Neural cell (in vitro differentiated cells): ENCODE results near the gene RFX8. TPM values are rescaled to one million over a fixed set of nuclear protein-coding genes. Genes with fewer than 3 reads are reported as not detected.

ENCODE experiments used
- H2AFZ ChIP-seq: fragments of 200-600, 300-800 bp; sonication (generic), shearing (Covaris generic); 2 replicates; pipeline ENCODE4 v1.6.0; 2014; ENCODE audit warnings: low read depth, mild to moderate bottlenecking, antibody characterized with exemption, low read length, moderate library complexity
- H3F3A ChIP-seq: fragments of 200-600 bp; shearing (Covaris generic); 2 replicates; pipeline ENCODE4 v1.6.1; 2016; ENCODE audit warnings: mild to moderate bottlenecking, moderate library complexity, mixed read lengths, antibody characterized with exemption, low read length; ENCODE audit not compliant: insufficient read depth, poor library complexity, severe bottlenecking
- H3K27ac ChIP-seq: fragments of 200-600, 300-800 bp; sonication (generic), shearing (Covaris generic); 2 replicates; pipeline ENCODE4 v1.5.1; 2014; ENCODE audit warnings: mild to moderate bottlenecking, low read length, moderate library complexity
- H3K27me3 ChIP-seq: fragments of 300-800, 200-600 bp; sonication (generic), shearing (Covaris generic); 2 replicates; pipeline ENCODE4 v1.6.0; 2014; ENCODE audit warnings: mild to moderate bottlenecking, low read depth, low read length, moderate library complexity; ENCODE audit not compliant: insufficient read depth
- H3K36me3 ChIP-seq: fragments of 300-800, 200-600 bp; sonication (generic), shearing (Covaris generic); 2 replicates; pipeline ENCODE4 v1.5.1; 2014; ENCODE audit warnings: mild to moderate bottlenecking, antibody characterized with exemption, low read length, moderate library complexity; ENCODE audit not compliant: insufficient read depth
- H3K4me2 ChIP-seq: fragments of 300-800, 200-600 bp; sonication (generic), shearing (Covaris generic); 2 replicates; pipeline ENCODE4 v1.6.0; 2014; ENCODE audit warnings: mild to moderate bottlenecking, low read length
- H3K4me3 ChIP-seq: fragments of 300-800, 200-600 bp; sonication (generic), shearing (Covaris generic); 2 replicates; pipeline ENCODE4 v1.5.1; 2014; ENCODE audit warnings: mild to moderate bottlenecking, low read length, moderate library complexity
- H3K79me2 ChIP-seq: fragments of 200-600 bp; shearing (Covaris generic); replicated peaks from 2 replicates; pipeline ENCODE4 v1.6.0; 2014; ENCODE audit warnings: mild to moderate bottlenecking, low read length, moderate library complexity; ENCODE audit not compliant: insufficient read depth
- H3K9ac ChIP-seq: fragments of 300-800, 200-600 bp; sonication (generic), shearing (Covaris generic); 2 replicates; pipeline ENCODE4 v1.6.1; 2016; ENCODE audit warnings: mild to moderate bottlenecking, low read length, mixed read lengths
- H3K9me2 ChIP-seq: fragments of 200-600 bp; shearing (Covaris generic); 2 replicates; pipeline ENCODE4 v1.6.1; 2016; ENCODE audit warnings: mild to moderate bottlenecking, low read length, mixed read lengths; ENCODE audit not compliant: insufficient read depth
- H3K9me3 ChIP-seq: fragments of 200-600, 300-800 bp; sonication (generic), shearing (Covaris generic); 2 replicates; pipeline ENCODE4 v1.6.1; 2016; ENCODE audit warnings: mild to moderate bottlenecking, mixed run types, low read length, moderate library complexity, mixed read lengths
- H4K20me1 ChIP-seq: fragments of 200-600 bp; shearing (Covaris generic); 2 replicates; pipeline ENCODE4 v1.6.1; 2016; ENCODE audit warnings: mild to moderate bottlenecking, mixed run types; ENCODE audit not compliant: insufficient read depth
- CTCF ChIP-seq: fragments of 450-650 bp; IDR thresholded peaks from 2 replicates; pipeline ENCODE4 v1.5.1; 2014; ENCODE audit warnings: antibody characterized with exemption, mild to moderate bottlenecking, moderate library complexity; ENCODE audit not compliant: poor library complexity, severe bottlenecking
- EP300 ChIP-seq: fragments of 450-650 bp; conservative IDR thresholded peaks from 2 replicates; pipeline ENCODE4 v1.6.1; 2014; ENCODE audit warnings: antibody characterized with exemption, mild to moderate bottlenecking, moderate library complexity; ENCODE audit not compliant: poor library complexity, severe bottlenecking
- EZH2 ChIP-seq: fragments of 200-600, 300-800 bp; shearing (Covaris generic), sonication (generic); IDR thresholded peaks from 2 replicates; pipeline ENCODE4 v1.6.1; 2014; ENCODE audit warnings: antibody characterized with exemption, low read length, borderline replicate concordance, mild to moderate bottlenecking; ENCODE audit not compliant: insufficient read depth, poor library complexity, severe bottlenecking
- MXI1 ChIP-seq: fragments of 450-650 bp; conservative IDR thresholded peaks from 2 replicates; pipeline ENCODE4 v1.6.1; 2014; ENCODE audit warnings: antibody characterized with exemption, mild to moderate bottlenecking; ENCODE audit not compliant: poor library complexity, severe bottlenecking
- POLR2AphosphoS5 ChIP-seq: IDR thresholded peaks from 2 replicates; pipeline ENCODE4 v1.6.1; 2012
- RAD21 ChIP-seq: fragments of 450-650 bp; conservative IDR thresholded peaks from 2 replicates; pipeline ENCODE4 v1.6.1; 2014; ENCODE audit warnings: antibody characterized with exemption, mild to moderate bottlenecking, moderate library complexity
- REST ChIP-seq: IDR thresholded peaks from 2 replicates; pipeline ENCODE4 v1.6.1; 2012; ENCODE audit warnings: borderline replicate concordance
- SMC3 ChIP-seq: fragments of 450-650 bp; conservative IDR thresholded peaks from 2 replicates; pipeline ENCODE4 v1.6.1; 2014; ENCODE audit warnings: antibody characterized with exemption, mild to moderate bottlenecking, moderate library complexity; ENCODE audit not compliant: poor library complexity
- TAF1 ChIP-seq: IDR thresholded peaks from 2 replicates; pipeline ENCODE4 v1.6.1; 2012; ENCODE audit warnings: low read depth
- polyA plus RNA-seq: library from polyadenylated mRNA; depleted of rRNA; stranded (reverse); fragments of >200 nt; gene quantifications from 2 replicates; pipeline ENCODE4 v1.2.3, GENCODE V29; 2014

Gene RFX8
- polyA plus RNA-seq, 1 donor from 2014 or later: not detected

- no peaks in the 10 kb centered on the region for H3F3A ChIP-seq
- H3K9me3 ChIP-seq: no peaks in the 10 kb centered on the region
- no peaks in the 10 kb centered on the region for H3K79me2 ChIP-seq
- H3K4me3 ChIP-seq: no peak overlapping the region
- H3K4me2 ChIP-seq: no peak overlapping the region
- no peak overlapping the region for H2AFZ ChIP-seq
- H3K9ac ChIP-seq: no peak overlapping the region
- no peaks in the 10 kb centered on the region for H3K9me2 ChIP-seq
- H3K27ac ChIP-seq: no peak overlapping the region
- no peaks in the 10 kb centered on the region for H3K36me3 ChIP-seq
- H3K27me3 ChIP-seq: no peaks in the 10 kb centered on the region
- TF ChIP-seq SMC3 (no peak), RAD21 (no peak), TAF1 (no peak), POLR2AphosphoS5 (no peak), REST (no peak), MXI1 (no peak), EP300 (no peak)
- H4K20me1 ChIP-seq: no peaks in the 10 kb centered on the region
Observed at GRCh38 chr2:101430156-101430555, 44.8 kb downstream of the RFX8 start.

- no peaks in the 10 kb centered on the region for H3K9me2 ChIP-seq
- no peaks in the 10 kb centered on the region for H3F3A ChIP-seq
- no peaks in the 10 kb centered on the region for H3K36me3 ChIP-seq
- H3K27me3 ChIP-seq: no peaks in the 10 kb centered on the region
- no peak overlapping the region for H3K27ac ChIP-seq
- no peaks in the 10 kb centered on the region for H3K9me3 ChIP-seq
- H3K4me2 ChIP-seq: no peak overlapping the region
- no peaks in the 10 kb centered on the region for H3K79me2 ChIP-seq
- H4K20me1 ChIP-seq: no peaks in the 10 kb centered on the region
- H3K9ac ChIP-seq: no peak overlapping the region
- H3K4me3 ChIP-seq: no peak overlapping the region
- TF ChIP-seq MXI1: no peak
- TF ChIP-seq TAF1: no peak
- TF ChIP-seq SMC3: no peak
- TF ChIP-seq POLR2AphosphoS5: no peak
- TF ChIP-seq EZH2: no peak
- TF ChIP-seq EP300: no peak
- no peak for TF ChIP-seq RAD21
- no peak for TF ChIP-seq CTCF
- no peak for TF ChIP-seq REST
- no peak overlapping the region for H2AFZ ChIP-seq
Observed at GRCh38 chr2:101429453-101429852, 45.5 kb downstream of the RFX8 start.
